Inflammatory macrophage treated with lipopolysaccharide for 1 hour (primary cell): Measurements from ENCODE around the gene DPM3.
"Not testable (repeated sequence)": the region's sequence is repeated elsewhere in the genome, so short reads cannot be mapped to it uniquely, and the experiment has no call there.

Experiments used
- DNase-seq, 2 donors: peaks; one replicate each; pipeline ENCODE4 v3.0.0-alpha.2; 2020 to 2022

DPM3 gene

GRCh38 chr1:155124503-155125463, 15.5 kb downstream of the DPM3 start:
- peak in 1 of 2 donors; percentile 39 for DNase-seq

DNA sequence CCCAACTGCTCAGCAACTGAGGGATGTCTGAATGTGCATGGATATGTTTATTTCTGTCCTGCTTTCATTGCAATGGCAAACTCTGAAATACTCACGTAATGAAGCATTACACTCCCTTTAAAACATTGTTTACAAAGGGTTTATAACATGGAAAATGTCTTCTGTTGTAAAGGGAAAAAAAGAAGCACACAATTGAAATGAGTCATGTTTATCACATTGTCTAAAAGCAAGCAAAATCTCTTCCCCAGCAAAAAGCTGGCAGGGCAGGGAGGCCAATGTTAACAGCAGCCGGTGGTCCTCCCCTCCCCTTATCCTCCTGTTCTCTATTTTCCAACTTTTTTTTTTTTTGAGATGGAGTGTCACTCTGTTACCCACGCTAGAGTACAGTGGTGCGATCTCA, 16.5 kb downstream of the DPM3 start:
- DNase-seq, result no peak

DNA sequence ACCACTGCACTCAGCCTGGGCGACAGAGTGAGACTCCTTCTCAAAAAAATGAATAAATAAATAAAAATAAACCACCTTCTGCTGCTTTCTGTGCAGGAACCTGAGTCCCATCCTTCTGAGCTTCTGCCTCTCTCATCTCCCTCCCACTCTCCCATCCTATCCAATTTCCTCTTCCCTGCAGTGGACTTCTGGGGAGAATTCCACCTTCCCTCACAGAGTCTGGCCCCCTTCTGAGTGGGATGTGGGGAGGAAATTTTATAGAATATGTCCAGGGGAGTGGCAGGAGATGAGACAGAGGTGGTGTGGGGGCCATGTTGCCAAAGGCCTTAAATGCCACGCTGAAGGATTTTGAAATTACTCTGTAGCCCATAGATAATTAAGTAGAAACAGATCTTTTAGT, 18.0 kb downstream of the DPM3 start:
- no peak for DNase-seq

- no peak for DNase-seq
Observed at GRCh38 chr1:155121249-155121648, 19.1 kb downstream of the DPM3 start.

DNA sequence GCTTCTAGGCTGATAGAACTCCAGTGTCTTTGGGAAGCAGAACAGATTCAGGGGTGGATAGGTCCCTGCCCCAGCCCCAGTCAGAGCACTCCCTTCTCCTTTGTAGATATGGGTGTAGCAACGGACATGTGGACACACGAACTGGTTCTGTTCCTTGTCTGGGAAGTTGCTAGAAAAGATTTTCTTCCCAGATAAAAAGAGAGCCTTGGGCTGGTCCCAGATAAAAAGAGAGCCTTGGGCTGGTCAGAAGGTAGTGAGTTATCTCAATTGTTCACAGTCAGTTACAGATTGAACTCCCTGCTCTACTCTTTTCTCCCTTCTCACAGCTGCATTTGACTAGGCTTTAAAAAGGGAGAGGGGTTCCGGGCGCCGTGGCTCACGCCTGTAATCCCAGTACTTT, 20.1 kb downstream of the DPM3 start:
- DNase-seq, result no peak

- DNase-seq, result not testable (repeated sequence)
Observed at GRCh38 chr1:155118090-155118489, 22.2 kb downstream of the DPM3 start.

DNA sequence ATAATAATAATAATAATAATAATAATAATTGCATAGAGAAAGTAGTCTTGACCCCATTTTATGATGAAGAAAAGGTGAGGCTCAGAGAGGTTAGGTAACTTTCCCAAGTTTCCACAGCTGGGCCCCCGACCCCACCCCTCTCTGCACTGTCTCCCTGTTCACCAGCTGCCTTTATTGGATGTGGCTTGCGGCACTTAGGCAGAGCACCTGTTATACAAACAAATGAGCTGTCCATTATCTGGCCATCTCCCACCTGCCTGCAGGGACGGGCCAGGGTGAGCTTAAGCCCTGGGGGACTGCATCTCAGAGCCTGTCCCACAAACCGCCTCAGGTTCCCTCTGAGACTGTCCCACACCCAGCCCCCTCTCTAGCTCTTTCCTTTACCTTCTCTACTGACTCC, 22.7 kb downstream of the DPM3 start:
- no peak for DNase-seq

DNA sequence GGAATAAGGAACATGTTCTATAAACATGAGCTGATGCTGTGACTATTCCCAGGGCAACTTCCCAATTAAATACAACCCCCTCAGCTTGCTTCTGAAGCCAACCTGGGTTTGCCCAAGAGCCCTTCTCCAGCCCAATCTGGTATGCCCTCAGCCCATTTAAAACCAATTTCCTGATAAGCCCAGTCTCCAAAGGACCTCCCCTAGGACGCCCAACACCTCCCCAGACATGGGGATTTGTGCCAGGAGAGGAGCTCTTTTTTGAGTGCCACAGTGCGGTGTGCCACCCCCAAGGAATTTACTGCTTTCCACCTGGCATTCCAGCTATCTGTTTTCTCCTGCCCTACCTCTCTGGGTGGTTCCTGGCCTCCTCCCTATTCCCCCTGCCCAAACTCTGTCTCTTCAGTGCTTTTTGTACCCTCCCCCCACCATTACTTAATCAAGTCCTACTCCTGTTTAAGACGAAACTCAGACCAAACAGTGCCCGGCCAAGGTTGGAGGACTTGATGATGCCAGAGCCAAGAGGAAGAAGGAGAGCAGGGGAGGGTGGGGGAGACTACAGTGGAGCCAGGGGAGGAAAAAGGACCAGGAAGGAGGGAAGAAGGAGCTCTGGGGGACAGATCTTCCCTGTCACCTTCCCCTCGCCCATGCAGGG, 24.1 kb downstream of the DPM3 start:
- no peak for DNase-seq

GRCh38 chr1:155113450-155113980, 26.8 kb downstream of the DPM3 start:
- no peak for DNase-seq

DNA sequence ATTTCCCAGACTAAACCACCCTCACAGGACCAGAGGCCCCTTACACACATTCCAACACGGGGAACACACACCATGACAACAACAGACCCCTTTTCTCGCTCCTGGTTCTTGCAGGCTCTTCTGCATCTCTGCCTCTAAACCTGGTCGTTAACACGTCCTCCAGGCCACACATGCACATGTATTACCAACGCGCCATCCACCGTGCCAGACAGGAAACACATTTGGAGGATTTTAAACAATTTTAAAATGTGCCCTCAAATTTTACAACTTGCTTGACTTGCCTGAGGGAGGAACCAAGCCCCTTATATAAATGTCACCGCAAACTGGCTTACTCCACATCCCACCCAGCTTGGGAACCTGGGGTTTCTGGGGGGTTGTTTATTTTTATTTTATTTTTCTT, 29.5 kb downstream of the DPM3 start:
- DNase-seq, result no peak

- no peak for DNase-seq
Observed at GRCh38 chr1:155110381-155110780, 29.9 kb downstream of the DPM3 start.

DNA sequence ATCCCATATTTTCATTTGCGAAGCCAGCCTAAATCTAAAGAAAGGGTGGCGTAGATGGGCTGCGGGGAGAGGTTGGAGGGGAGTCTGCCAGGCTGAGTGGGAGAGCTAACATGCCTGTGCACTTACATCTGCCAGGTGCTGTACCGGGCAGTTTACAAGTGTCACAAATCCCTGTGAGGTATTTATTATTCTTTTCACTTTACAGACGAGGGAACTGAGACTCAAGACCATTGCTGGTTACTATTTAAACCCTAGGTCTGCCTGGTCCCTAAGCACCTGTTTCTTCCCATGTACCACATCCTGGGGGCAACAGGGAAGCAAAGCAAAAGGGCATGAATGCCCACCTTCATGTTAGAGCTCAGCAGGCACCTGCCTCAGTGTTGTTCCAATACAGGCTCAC, 32.0 kb downstream of the DPM3 start:
- no peak for DNase-seq

- no peak for DNase-seq
Observed at GRCh38 chr1:155107309-155108264, 32.7 kb downstream of the DPM3 start.

DNA sequence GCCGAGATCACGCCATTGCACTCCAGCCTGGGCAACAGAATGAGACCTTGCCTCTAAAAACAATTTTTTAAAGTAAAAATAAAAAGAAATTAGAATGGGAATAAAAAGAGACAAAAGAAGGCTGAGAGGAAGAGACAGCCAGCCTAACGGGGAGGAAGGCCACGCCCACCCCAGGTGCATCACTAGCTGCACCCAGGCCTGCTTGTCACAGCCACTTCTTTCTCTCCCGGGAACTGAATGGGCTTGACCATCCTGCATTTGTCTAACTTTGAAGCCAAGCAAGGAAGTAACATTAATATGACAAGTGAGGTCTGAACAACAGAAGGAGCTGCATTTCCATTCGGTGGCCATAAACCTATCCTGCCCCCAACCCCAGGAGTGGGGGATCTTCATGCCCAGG, 33.5 kb downstream of the DPM3 start:
- DNase-seq, result no peak

GRCh38 chr1:155105604-155106011, 34.7 kb downstream of the DPM3 start:
- DNase-seq, result peak in 1 of 2 donors; percentile 10

GRCh38 chr1:155104605-155105534, 35.5 kb downstream of the DPM3 start:
- DNase-seq, result no peak

- DNase-seq, result no peak
Observed at GRCh38 chr1:155103325-155103724, 37.0 kb downstream of the DPM3 start.

DNA sequence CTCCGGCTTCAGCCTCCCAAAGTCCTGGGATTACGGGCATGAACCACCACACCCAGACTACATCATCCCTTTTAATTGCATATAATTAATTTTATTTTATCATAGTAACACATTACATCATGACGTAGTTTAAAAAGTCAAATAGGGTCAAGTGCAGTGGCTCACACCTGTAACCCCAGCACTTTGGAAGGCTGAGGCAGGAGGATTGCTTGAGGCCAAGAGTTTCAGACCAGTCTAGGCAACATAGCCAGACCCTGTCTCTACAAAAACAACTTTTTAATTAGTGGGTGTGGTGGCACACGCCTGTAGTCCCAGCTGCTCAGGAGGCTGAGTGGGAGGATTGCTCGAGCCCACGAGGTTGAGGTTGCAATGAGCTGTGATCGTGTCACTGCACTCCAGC, 41.0 kb downstream of the DPM3 start:
- DNase-seq, result no peak

DNA sequence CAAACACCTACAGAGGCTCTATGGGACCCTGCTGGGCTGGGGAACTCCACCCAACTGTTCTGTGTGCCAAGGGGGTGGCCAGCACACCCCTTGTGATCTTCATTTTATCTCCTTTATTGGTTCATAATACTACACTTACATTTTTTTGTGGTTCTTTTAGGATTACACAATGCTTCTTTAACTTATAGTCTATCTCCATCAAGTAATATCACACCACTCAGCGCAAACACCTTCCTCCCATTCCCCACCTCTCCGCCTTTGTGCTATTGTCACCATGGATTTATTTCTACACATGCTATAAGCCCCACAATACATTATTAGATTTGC, 45.7 kb downstream of the DPM3 start:
- DNase-seq, result no peak

DNA sequence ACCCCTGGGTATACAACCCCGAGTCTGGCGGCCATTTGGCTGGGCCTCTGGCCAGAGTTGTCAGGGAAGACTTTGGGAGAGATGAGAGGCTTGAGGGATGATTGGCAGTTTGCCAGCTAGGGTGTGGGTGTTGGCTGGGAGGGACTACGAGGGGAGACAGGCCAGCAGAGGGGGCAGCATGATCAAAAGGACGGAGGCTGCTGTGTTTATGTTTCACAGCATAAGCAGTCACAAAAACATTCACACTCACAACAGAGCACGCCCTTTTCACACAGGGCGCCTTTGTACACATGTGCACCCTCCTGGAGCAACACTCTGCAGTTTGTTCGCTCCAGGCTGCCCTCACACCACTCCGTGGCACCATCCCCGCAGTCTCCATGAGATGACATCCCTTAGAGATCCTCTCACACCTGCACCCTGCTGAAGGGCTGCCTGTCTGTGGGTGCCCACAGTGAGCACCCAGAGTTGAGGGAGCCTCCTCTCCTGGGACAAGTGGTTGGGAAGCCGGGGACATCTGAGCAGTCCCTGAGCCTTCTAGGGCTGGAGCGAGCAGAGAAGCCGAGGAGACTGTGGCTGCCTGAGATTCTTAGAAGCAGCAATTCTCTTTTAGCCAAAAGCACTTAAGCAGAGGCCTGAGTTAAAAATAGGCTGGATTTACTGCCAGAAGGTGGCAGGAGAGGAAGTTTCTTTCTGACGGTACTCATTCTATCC, 46.3 kb downstream of the DPM3 start:
- DNase-seq, result peak in 1 of 2 donors; percentile 32

GRCh38 chr1:155092641-155093040, 47.7 kb downstream of the DPM3 start:
- DNase-seq, result no peak
